ENCODE measurements around the gene WDR70.
"Not testable (repeated sequence)": the region's sequence is repeated elsewhere in the genome, so short reads cannot be mapped to it uniquely, and the experiment has no call there.

Gene WDR70

DNA sequence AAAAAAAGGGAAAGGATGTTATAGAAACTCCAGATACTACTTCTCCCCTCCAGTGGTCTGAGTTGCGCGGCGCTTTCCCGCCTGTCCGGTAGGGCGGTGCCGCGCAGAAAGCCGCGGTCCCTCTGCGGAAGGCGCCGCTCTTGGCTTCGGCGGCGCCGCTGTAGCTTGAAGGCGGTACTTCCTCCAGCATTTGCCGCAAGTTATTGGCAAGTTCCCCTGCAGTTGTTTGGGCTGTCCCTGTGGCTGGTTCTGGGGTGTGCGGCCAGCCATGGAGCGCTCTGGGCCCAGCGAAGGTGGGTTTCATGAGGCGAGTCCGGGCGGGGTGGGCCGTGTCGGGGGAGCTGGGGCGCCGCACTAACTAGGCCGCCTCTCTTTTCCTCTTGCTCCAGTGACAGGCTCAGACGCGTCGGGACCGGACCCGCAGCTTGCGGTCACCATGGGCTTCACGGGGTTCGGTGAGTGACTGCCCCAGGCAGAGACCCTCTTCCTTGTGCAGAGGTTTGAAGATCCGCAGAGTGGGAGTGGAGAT is at the start of gene WDR70:
TSS of gene WDR70 (plus strand) at position 219 of the 529 bp plus-strand sequence. CDS start at position 269, 50 bp downstream.
- DNase-seq (ENCODE audit: low read depth in 1 of 2, low spot score in 1 of 2) = peak; percentile 57 to 71

DNA sequence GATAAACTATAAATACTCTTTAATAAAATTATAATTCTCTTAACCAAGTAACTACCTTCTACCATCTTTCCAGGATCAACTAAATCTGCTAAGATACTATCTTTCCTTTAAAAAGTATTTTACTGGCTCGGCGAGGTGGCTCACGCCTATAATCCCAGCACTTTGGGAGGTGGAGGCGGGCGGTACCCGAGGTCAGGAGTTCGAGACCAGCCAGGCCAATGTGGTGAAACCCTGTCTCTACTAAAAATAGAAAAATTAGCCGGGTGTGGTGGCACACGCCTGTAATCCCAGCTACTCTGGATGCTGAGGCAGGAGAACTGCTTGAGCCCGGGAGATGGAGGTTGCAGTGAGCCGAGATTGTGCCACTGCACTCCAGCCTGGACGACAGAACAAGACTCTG is 44.4 kb upstream of the WDR70 start:
- DNase-seq (ENCODE audit: low read depth in 1 of 2, low spot score in 1 of 2) = not testable (repeated sequence)

DNA sequence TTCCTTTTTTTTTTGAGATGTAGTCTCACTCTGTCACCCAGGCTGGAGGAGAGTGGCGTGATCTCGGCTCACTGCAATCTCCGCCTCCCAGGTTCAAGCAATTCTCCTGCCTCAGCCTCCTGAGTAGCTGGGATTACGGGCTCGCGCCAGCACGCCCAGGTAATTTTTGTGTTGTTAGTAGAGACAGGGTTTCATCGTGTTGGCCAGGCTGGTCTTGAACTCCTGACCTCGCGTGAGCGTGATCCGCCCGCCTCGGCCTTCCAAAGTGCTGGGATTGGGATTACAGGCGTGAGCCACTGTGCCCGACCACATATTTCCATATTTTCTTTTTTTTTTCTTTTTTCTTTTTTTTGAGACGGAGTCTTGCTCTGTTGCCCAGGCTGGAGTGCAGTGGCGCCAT is 36.4 kb upstream of the WDR70 start:
- not testable (repeated sequence) for DNase-seq (ENCODE audit: low read depth in 1 of 2, low spot score in 1 of 2)

DNA sequence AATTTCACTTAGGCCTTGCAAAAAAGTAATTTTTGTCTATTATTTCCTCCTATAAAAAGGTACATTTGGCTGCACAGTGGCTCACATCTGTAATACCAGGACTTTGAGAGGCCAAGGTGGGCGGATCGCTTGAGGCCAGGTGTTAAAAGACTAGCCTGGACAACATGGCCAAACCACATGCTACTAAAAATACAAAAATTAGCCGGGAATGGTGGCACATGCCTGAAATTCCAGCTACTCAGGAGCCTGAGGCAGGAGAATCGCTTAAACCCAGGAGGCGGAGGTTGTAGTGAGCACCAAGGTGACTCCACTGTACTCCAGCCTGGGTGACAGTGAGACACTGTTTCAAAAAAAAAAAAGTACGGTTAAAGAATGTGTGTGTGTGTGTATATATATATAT is 24.0 kb upstream of the WDR70 start:
- DNase-seq (ENCODE audit: low read depth in 1 of 2, low spot score in 1 of 2) = no peak

DNA sequence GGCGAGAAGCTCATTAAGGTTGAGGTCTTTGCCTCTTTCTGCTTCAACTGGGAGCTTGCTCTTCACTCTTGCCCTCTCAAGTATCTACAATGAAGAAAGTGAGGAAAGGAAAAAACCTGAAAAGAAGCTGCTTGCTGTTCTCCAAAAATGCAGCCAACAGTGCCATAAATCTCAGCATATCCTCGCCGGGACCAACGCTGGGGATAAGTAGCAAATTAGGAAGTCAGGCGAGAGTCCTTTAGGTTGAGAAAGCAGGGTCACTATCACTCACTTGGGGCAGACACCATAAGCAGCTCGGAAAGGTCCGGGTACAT is 8.6 kb upstream of the WDR70 start:
- DNase-seq (ENCODE audit: low read depth in 1 of 2, low spot score in 1 of 2) = no peak

DNA sequence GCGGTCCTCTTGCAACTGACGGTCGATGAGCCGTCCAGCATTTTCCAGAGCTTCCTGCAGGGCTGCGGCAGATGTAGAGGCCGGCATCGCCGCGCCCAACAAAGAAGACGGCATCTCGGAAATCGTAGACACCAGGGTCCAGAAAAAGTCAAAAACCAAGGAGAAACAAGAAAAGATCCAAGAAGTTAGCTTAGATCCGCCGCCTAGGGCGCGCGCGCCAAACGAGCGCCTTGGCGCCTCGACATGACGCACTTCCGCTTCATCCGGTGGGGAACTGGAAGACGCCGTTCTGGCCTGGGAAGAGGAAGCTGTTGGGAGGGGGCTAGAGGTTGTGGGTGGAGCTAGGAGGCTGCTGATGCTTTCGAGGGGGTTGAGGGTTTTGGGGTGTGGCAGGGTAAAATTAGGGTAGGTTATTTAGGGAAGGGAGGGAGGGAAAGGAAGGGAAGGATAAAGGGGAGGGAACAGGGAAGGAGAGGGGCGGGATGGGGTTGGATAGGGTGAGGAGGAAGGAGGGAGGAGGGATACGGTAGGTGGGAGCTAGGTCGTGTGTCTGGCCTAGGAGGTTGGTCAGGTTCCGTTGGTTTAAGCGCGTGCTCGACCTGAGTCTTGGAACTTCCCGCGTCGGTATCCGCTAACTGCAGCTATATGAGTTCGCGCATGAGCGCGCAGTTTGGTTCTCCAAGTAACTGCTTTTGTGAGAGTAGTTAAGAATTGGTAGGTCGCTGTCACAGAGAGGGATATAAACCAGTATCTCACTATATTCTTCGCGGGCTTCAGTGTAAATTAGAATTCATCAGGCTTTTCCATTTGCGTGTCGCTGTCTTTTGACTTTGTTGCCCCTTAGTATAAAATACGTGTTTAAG is 8.0 kb upstream of the WDR70 start, which contains the start of gene NUP155:
TSS of gene NUP155 (minus strand) at position 243 of the 863 bp plus-strand sequence. CDS start at position 114, 129 bp downstream.
- DNase-seq (ENCODE audit: low read depth in 1 of 2, low spot score in 1 of 2) = peak; percentile 76 to 80

DNA sequence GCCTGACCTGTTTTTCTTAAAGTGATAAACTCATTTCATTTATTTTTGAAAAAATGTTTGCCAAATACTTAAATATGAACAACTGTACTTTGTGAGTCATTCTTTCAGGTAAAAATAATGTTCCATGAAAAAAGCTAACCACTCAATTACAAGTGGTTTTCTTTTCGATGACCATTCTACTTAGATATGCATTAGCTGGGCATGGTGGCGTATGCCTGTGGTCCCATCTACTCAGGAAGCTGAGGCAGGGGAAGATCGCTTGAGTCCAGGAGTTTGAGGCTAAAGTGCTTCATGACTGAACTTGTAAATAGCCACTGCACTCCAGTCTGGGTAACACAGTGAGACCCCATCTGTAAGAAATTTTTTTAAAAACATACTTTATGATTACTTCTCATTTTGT is 4.0 kb upstream of the WDR70 start:
- no peak for DNase-seq (ENCODE audit: low read depth in 1 of 2, low spot score in 1 of 2)

DNA sequence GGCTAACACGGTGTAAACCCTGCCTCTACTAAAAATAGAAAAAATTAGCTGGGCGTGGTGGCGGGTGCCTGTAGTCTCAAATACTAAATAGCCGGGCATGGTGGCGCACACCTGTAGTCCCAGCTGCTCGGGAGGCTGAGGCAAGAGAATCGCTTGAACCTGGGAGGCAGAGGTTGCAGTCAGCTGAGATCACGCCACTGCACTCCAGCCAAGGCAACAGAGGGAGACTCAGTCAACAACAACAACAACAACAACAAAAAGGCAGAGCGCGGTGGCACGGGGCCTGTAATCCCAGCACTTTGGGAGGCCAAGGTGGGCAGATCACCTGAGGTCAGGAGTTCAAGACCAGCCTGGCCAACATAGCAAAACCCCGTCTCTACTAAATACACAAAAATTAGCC is 1.1 kb upstream of the WDR70 start:
- DNase-seq (ENCODE audit: low read depth in 1 of 2, low spot score in 1 of 2) = not testable (repeated sequence)

DNA sequence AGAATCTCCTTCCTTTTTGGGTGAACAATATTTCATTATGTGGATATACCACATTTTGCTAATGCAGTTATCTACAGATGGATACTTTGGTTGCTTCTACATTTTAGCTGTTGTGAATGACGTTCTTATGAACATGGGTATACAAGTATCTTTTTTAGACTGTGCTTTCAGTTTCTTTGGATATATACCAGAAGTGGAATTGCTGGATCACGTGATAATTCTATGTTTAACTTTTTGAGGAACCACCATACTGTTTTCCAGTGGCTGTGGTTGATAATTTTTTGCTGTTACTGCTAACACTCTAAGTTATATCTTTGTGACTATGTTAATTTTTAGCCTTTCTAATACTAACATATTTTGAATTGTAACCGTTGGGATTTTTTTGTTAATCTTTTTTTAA is 12.5 kb downstream of the WDR70 start:
- DNase-seq (ENCODE audit: low read depth in 1 of 2, low spot score in 1 of 2) = no peak

DNA sequence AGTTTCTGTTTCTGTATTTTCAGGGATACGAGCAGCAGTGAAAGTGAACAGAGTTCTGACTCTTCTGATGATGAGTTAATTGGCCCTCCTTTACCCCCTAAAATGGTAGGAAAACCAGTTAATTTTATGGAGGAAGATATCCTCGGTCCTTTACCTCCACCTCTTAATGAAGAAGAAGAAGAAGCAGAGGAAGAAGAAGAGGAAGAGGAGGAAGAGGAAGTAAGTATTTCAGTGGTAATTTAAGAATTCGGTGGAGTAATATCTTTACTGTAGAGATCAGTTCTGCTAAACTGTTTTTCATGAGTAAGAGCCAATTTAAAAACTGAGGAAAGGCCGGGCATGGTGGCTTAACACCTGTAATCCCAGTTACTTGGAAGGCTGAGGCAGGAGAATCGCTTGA is 17.2 kb downstream of the WDR70 start:
- DNase-seq (ENCODE audit: low read depth in 1 of 2, low spot score in 1 of 2) = no peak

DNA sequence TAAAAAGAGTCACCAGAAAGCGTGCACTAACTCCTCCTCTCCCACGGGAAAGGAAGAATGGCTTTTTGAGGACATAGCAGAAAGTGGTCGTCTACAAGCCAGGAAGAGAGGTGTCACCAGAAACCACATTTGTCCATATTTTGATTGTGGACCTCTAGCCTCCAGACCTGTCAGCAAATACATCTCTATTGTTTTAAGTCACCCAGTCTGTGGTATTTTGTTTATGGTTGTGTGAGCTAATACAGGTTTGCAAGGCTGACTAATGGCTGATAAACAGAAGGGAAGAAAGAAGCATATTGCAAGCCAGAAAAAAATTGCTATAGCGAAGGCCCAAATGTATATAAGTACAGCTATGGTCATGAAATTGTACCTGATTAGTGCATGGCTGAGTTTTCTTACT is 21.4 kb downstream of the WDR70 start:
- no peak for DNase-seq (ENCODE audit: low read depth in 1 of 2, low spot score in 1 of 2)

DNA sequence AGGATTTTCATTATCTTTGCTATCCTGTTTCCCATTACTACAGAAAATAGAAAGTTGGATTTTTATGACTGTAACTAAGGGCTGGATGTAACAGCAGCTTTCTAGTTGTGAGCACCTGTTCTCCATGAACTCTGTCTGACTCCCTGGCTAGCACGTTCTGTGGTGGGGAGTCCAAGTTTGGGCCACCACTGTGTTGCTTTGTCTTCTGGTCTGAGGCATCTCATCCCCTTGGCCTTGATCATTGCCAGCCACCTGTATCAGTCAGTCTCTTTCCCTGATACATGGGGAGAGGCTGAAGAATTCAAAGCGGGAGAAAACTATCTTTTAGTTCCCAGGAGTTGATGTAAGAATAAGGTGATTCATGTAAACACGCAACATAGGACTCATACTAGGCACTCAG is 33.4 kb downstream of the WDR70 start:
- no peak for DNase-seq (ENCODE audit: low read depth in 1 of 2, low spot score in 1 of 2)

DNA sequence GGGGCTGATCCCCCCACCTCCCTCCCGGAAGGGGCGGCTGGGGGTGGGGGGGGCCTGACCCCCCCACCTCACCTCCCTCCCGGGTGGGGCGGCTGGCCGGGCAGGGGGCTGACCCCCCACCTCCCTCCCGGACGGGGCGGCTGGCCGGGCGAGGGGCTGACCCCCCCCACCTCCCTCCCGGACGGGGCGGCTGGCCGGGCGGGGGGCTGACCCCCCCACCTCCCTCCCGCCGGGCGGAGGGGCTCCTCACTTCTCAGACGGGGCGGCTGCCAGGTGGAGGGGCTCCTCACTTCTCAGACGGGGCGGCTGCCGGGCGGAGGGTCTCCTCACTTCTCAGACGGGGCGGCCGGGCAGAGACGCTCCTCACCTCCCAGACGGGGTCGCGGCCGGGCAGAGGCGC is 36.3 kb downstream of the WDR70 start:
- not testable (repeated sequence) for DNase-seq (ENCODE audit: low read depth in 1 of 2, low spot score in 1 of 2)

DNA sequence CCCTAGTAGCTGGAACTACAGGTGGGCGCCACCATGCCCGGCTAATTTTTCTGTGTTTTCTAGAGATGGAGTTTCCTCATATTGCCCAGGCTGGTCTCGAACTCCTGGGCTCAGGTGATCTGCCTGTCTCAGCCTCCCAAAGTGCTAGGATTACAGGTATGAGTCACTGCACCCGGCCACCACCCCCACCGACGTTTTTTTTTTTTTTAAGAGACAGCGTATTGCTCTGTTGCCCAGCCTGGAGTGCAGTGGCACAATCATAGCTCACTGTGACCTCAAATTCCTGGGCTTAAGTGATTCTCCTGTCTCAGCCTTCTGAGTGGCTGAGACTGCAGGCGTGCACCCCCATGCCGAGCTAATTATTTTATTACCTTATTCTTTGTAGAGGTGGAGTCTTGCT is 38.2 kb downstream of the WDR70 start:
- DNase-seq (ENCODE audit: low read depth in 1 of 2, low spot score in 1 of 2) = no peak

DNA sequence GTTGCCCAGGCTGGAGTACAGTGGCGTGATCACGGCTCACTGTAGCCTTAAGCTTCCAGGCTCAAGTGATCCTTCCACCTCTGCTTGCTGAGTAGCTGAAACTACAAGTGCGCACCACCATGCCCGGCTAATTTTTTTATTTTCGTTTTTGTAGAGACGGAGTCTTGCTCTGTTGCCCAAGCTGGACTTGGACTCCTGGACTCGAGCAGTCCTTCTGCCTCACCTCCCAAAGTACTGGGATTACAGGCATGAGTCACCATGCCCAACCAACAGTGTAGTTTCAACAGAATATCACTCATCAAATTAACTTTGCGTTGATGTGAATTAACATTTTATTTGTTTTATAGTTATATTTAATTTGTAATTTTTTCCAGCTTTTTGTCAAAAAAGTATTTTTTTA is 45.3 kb downstream of the WDR70 start:
- no peak for DNase-seq (ENCODE audit: low read depth in 1 of 2, low spot score in 1 of 2)

DNA sequence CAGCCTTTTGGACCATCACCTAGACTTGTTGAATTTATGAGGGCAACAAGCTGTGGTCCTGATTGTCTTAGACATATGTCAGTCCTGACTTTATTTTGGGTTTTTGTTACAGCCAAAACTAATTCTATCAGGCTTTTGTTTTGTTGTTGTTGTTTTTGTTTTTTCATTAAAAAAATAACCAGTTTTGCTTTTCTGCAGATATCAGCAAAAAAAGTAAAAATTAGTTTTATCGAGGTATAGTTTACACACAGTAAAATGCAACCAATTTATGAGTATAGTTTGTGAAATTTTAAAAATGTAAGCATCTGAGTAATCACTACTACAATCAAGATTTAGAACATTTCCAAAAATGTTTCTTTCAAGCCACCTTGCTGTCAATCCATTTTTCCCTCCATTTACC is 48.9 kb downstream of the WDR70 start:
- DNase-seq (ENCODE audit: low read depth in 1 of 2, low spot score in 1 of 2) = no peak

DNA sequence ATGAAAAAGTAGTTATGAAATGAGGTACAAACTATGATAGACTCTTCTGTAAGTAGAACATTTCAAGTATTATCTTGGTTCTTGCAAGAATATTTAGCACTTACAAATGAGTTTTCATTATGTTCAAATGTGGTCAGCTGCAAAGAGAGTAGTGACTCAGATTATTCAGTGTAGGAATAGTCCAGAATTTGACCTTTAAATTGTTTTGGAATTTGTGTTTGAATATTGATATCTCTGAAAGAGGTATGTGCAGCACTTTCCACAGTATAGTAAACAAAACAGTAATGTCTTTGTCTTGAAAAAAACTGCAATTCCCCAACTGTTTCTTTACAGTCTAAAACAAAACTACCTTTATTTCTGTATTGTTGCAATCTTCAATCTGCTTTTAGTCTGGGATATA is 56.1 kb downstream of the WDR70 start:
- no peak for DNase-seq (ENCODE audit: low read depth in 1 of 2, low spot score in 1 of 2)

DNA sequence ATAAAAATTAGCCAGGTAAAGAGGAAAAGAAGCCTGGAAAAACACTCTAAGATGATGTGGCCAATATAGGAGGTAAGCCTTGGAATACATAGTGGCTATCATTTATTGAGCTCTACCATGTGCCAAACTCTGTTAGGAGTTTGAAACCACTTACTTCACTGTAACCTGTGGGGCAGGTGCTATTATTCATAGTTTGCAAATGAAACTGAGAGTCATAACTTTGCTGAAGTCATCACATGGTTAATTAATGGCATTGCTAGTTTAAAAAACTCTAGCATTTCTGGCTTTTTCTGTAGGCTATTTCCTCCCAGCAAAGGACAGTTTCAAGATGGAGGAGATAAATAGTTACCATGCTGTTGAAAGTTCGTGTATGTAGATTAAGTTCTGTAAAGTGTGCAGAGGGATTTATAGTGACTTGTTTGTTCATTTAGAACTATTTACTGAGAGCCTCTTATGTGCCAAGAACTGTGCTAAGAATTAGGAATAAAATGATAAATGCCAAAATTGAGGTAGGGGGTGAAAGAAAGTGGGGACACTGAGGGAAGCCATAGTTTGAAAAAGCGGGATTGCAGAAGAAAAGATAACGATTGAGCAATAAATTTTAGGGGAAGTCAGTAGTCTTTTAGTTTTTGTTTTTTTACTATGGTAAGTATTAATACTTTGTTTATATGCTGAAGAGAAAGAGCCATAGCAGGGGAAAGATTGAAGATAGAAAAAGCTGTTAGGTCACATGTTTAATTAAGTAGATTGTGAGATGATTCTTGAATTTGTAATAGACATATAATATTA is 57.2 kb downstream of the WDR70 start:
- DNase-seq (ENCODE audit: low read depth in 1 of 2, low spot score in 1 of 2) = no peak

DNA sequence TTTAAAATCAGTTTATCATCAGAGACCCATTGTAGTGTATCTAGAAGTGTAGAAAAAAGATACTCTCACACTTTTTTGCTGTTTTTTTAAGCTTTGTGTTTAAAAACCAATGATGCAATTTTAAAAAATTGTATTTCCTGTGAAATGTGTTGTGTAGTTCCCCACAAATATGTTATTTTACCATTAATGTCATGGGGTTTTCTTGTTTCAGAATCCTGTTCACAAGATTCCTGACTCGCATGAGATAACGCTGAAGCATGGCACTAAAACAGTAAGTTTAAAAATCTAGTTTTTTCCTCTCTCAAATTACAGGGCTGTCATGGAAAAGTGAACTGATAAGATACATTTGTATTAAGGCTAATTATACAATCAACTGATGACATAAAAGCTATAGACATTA is 58.6 kb downstream of the WDR70 start:
- DNase-seq (ENCODE audit: low read depth in 1 of 2, low spot score in 1 of 2) = no peak

DNA sequence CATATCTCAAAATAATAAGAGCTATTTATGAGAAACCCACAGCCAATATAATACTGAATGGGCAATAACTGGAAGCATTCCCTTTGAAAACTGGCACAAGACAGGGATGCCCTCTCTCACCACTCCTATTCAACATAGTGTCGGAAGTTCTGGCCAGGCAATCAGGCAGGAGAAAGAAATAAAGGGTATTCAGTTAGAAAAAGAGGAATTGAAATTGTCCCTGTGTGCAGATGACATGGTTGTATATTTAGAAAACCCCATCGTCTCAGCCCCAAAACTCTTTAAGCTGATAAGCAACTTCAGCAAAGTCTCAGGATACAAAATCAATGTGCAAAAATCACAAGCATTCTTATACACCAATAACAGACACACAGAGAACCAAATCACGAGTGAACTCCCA is 66.7 kb downstream of the WDR70 start:
- DNase-seq (ENCODE audit: low read depth in 1 of 2, low spot score in 1 of 2) = not testable (repeated sequence)

DNA sequence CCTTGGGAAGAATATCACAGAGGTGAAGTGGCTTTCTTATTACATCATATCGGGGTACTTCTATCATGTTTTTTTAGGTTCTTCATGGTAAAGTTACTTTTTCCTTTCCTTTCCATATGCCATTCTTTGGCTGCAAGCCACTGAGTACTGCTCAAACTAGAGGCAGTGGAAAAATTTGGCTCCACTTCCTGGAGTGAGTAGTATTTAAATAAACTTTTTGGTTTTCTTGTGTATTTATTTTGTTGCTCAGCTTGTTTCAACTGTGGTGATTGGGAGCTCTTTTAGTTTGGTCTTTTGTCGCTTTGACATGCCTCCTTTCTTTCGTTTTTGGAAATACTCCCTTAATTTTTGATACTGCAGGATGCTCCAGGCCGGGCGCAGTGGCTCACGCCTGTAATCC is 69.8 kb downstream of the WDR70 start:
- DNase-seq (ENCODE audit: low read depth in 1 of 2, low spot score in 1 of 2) = no peak

DNA sequence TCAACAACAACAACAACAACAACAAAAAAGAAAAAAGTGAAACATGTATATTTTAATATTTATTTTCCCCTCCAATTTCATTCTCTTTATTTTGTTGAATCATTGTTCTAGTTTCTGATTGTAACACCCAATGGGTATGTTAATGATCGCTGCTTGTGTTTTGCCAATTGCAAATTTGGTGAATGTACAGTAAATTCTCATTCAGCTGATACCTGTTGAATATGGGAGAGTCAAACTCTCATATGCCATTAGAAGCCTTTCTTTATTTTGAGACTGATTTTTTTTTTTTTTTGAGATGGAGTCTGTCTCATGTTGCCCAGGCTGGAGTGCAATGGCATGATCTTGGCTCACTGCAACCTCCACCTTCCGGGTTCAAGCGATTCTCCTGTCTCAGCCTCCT is 72.9 kb downstream of the WDR70 start:
- not testable (repeated sequence) for DNase-seq (ENCODE audit: low read depth in 1 of 2, low spot score in 1 of 2)

Data from activated T-helper 1 cell treated with anti-CD3 and anti-CD28 coated beads, Interleukin-2, amount 50 U/mL, for 16 hours (primary cell).